GM21723 (cell line): ENCODE measurements around the gene RABEP1.
A peak's percentile ranks its signal among the peaks of the same experiment; 100 is the strongest.
"Not testable (repeated sequence)": the region's sequence is repeated elsewhere in the genome, so short reads cannot be mapped to it uniquely, and the experiment has no call there.

Source experiments
- ATAC-seq: cut with Tn5 transposase; IDR thresholded peaks from one replicate; pipeline ENCODE4 v1.9.1; 2021; ENCODE audit warnings: mild to moderate bottlenecking, moderate library complexity; ENCODE audit not compliant: unreplicated experiment

The RABEP1 gene, protein sequence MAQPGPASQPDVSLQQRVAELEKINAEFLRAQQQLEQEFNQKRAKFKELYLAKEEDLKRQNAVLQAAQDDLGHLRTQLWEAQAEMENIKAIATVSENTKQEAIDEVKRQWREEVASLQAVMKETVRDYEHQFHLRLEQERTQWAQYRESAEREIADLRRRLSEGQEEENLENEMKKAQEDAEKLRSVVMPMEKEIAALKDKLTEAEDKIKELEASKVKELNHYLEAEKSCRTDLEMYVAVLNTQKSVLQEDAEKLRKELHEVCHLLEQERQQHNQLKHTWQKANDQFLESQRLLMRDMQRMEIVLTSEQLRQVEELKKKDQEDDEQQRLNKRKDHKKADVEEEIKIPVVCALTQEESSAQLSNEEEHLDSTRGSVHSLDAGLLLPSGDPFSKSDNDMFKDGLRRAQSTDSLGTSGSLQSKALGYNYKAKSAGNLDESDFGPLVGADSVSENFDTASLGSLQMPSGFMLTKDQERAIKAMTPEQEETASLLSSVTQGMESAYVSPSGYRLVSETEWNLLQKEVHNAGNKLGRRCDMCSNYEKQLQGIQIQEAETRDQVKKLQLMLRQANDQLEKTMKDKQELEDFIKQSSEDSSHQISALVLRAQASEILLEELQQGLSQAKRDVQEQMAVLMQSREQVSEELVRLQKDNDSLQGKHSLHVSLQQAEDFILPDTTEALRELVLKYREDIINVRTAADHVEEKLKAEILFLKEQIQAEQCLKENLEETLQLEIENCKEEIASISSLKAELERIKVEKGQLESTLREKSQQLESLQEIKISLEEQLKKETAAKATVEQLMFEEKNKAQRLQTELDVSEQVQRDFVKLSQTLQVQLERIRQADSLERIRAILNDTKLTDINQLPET

DNA sequence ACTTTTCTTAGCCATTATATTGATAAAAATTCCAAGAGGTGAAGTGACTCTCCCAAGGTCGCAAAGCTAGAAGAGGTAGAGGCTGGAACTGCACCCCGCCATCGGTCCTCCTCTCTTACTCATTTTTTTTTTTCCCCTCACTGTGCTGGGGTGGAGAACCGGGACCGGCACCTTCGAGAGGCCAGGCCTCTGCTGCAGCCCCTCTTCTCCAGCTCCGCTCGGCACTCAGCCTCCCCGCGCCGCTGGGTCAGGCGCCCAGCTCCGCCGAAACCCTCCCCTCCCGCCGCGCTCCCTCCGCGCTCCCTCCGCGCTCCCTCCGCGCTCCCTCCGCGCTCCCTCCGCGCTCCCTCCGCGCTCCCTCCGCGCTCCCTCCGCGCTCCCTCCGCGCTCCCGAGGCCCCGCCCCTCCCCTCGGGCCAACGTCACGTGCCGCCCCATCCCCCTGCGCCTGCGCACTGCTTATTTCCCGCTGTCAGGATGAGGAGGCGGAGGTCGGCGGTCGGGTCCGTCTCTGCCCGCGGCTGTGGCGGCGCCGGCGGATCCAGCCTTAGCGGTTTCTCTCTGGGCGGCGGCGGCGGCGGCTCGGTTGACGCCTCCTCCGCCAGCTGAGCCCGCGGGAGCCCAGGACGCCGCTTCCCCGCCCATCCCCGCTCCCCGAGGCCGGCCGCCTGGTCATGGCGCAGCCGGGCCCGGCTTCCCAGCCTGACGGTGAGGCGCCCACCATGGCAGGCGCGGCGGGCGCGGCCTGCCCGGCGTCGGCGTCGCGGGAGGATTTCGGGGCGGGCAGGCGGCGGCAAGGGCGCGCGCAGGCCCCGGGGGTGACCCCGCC is at the start of gene RABEP1:
TSS of gene RABEP1 (plus strand) at position 471 of the 828 bp plus-strand sequence. CDS start at position 674, 203 bp downstream.
- ATAC-seq: peak; percentile 56

DNA sequence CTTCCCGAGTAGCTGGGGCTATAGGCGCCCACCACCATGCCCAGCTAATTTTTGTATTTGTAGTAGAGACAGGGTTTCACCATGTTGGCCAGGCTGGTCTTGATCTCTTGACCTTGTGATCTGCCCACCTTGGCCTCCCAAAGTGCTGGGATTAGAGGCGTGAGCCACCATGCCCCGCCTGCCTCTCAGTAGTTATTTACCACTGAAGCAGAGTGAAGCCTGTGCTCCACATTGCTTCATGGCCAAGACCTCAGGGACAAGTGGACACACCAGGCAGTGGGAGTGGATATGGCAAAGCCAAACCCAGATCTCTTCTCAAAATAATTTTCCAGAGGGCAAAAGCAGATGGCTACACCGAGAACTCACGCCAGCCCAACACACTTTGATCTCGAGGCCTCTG is 48.6 kb upstream of the RABEP1 start:
- ATAC-seq: not testable (repeated sequence)

DNA sequence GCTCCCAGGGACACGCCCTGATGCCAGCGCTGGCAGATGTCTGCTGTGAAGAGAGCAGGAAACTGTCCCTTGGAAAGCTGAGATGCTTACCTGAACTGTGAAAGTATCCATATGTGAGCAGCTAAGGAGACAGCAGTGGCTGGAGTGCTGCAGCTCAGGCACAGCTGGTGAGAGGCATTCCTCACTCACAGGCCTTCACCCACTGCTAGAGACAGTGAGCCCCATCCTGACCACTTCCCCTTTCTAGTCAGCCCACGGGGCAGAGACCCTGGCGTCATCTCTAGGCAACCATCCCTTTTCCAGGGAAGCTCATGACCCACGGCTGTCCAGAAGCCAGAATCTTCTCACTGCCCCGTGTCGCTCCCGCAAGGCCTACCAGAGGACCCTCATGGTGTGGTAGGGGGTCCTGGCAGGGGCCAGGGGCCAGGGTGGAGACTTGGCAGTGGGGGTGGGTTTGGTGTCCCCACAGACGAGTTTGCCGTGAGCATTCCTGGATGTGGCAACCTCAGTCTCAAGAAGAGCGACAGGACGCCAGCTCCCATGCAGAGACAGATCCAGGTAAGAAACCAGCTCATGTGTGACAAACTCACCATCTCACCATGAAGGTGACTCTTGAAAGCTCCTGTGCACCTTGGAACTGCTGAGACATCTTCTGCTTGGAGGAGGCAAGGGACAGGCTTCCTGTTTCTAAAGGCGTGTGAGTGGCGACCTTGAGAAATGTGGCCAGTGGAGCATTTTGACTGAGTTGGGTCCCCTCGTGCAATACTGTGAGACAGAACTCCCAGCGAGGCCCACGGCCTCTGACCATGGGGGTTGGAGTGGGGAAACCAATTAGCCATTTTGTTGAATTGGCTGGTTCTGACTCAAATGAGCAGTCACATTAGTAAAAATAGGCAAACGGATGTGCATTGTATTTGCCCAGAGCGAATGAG is 47.2 kb upstream of the RABEP1 start, which contains the start of gene SCIMP:
TSS of gene SCIMP (minus strand) at position 216 of the 932 bp plus-strand sequence. CDS start at position 111, 105 bp downstream.
- peak; percentile 62 for ATAC-seq

DNA sequence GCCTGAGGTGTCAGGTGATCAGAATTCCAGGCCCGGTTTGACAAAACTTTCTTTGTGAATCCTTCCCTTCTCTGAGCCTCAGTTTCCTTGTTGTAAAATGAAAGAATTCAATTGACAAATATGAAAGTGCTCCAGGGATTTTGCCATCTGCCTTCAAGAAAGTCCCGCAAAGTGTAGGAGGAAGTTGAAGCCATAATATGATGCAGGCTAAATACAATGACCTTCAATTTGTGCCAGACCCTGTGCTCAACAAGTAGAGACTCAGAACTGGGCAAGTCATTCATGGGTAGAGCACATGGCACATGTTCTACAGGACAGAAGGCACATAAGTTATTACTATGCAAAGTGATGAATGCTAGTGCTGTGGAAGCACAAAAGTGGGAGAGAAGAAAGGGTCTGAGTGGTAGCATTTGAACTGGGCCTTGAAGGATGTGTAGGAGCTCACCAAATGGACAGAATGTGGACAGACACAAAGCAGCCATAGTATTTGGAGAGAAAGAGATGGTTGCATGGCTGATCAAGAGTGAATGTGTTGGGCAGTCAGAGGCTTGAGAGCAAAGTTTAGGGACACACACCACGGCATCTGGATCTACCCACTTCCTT is 45.0 kb upstream of the RABEP1 start:
- no peak for ATAC-seq

DNA sequence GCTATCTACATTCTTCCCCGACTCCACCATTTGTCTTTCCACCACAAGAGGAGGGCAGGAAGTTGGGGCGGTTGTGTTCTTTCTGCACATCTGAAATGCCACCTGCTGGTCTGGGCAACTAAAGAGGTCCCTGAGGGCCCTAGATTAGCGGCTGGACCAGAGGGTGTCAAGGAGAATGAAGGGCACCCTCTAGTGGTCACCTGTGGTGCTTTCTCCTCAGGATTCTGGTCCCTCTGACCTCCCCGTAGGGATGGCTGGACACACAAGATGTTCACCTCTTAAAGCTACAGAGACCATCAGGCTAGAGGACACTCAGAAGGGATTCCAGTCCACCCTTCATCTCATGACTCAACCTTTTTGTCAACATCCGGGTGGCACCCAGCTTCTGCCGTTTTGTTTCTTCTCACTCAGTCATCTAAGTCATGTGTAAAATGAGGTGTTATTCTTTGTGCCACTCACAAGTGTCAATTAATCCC is 44.5 kb upstream of the RABEP1 start:
- no peak for ATAC-seq

DNA sequence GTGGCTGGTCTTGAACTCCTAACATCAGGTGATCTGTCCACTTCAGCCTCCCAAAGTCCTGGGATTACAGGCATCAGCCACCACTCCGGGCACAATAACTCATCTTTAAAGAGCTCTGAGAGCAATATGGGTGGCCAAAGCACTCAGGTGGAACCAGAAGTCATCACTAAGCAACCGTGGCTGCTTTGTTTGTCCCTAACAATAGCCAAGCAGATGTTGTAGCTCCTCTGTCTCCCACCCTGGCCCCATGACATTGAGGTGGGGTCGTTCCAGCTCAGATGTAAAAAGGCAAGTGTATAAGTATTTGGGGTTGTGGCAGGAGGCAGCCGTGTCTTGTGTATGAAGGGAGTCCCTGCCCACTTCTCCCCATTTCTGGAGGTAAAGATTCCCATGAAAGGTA is 43.8 kb upstream of the RABEP1 start:
- ATAC-seq: no peak

DNA sequence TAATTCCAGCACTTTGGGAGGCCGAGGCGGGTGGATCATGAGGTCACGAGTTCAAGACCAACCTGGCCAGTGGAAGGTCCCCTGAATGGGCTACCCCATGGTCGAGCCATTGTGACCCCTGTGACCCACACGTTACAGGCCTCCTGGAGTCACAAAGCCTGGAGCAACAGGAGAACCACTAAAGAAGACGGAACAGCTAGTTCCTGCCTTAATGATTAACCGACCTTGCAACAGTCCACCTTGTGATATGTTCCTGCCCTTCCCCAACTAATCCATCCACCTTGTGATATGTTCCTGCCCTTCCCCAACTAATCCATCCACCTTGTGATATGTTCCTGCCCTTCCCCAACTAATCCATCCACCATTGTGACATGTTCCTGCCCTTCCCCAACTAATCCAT is 42.3 kb upstream of the RABEP1 start:
- not testable (repeated sequence) for ATAC-seq

DNA sequence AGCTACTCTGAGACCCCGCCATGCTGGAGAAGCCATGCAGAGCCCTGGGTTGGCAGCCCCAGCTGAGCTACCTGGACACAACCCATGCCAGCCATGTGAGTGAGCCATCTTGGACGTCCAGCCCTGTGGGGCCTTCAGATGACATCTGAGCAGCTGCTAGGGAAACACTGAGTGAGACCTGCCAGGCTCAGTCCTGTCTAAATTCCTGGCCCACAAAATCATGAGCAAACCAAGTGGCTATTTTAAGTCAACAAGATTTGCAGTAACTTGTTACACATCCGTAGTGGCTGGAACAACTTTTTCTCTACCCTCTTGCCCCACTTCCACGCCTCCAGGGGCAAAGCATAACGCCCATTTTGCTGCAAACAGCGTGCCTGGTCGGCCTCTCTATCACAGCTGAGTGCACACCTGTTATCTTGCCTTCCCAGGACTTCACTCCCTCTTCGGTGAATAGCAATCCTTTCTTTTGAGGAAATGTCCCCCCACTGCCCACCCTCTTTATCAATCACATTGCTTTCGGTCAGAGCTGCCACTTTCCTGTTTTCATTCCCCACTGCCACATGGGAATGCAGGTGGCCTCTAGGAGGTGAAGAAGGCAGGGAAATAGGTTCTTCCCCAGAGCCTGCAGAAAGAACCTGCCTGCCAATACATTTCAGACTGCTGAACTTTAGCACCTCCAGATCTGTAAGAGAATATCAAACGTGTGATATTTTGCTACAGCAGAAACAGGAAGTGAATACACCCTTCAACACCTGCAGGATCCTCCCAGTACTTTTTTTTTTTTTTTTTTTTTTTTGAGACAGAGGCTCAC is 40.0 kb upstream of the RABEP1 start:
- peak; percentile 54 for ATAC-seq

DNA sequence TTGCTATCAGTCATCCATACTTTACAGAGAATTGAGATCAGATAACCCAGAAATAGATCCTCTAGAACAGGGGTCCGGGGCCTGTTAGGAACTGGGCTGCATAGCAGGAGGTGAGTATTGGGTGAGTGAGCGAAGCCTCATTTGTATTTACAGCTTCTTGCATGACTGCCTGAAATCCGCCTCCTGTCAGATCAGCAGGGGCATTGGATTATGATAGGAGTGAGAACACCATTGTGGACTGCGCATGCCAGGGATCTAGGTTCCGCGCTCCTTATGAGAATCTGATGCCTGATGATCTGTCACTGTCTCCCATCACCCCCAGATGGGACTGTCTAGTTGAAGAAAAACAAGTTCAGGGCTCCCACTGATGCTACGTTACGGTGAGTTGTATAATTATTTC is 34.5 kb upstream of the RABEP1 start:
- no peak for ATAC-seq

DNA sequence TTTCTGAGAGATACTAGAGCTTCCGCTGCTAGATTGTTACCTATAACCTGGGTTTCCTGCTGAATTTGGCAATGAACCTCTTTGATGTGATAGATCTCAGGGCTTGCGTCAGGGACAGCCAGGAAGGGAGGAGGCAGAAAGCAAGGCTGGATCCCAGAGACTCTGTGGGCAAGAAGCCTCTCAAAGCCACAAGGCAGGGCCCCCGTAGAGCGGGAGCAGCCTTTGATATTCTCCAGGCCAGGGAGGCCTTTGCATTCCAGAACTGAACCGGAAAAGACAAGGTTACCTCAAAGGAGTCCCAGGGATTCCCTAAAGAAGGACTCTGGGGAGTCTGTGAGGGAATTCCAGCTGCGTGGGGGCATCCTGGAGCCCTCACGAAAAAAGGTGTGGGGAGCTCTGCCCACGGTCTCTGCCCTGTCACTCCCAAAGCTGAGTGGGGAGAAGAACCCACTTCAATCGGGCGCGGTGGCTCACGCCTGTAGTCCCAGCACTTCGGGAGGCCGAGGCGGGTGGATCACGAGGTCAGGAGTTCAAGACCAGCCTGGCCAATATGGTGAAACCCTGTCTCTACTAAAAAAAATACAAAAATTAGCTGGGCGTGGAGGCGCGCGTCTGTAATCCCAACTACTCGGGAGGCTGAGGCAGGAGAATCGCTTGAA is 33.1 kb upstream of the RABEP1 start:
- ATAC-seq: no peak

DNA sequence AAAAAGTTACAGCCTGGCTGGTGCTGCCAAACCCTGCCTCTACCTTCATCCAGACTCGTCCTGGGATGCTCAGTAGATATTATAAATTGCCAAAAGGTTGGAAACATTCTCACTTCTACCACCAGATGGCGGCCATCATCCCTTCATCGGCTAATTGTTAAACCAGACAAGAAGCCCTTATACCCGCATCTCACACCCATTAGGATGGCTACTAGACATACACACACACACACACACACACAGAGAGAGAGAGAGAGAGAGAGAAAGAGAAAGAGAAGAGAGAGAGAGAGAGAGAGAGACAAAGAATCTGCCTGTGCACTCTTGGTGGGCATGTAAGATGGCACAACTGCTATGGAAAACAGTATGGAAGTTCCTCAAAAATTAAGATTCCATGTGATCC is 32.5 kb upstream of the RABEP1 start:
- no peak for ATAC-seq

DNA sequence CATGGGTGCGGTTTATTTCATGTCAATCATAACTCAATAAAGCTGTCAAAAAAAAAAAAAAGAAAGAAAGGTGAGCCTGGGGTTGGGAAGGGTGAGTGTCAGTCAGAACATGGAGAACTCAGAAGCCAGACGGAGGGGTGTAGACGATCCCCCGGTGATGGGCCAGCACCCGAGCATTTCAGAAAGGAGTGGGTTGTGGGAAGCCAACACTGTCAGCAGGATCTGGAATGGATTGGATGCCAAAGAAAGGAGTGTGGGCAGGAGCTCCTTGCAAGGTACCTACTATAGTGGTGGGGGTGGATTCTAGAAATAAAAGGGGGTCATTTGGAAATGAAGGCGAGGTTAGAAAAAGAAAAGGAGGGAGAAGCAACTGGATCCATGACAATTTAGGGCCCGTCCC is 27.7 kb upstream of the RABEP1 start:
- ATAC-seq: no peak

DNA sequence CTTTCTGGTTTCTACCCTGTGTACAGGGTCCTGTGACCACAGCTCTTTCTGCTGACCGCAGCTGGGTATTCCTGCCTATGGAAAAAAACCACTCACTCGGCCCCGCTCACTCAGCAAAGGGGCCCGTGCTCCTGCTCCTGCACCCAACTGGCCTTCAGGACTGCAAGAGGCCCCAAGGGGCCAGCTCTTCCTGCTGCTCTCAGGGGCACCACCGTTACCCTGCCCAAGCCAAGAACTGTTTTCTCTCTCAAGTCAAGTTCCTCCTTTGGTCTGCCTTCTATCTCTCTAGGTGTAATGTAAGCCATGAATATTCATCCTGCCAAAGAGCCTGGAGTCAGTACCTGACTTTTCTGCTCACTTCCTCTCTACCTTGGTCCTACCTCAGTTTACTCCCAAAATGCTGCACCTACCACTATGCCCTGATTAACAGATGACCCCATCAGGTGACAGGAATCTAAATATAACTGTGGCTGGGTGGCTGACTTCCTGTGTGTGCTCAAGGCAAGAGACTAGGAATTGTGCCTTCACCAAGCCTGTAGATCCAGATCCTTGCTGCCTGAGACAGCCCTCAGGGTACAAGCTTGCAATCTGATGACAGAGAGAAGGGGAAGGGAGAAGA is 27.1 kb upstream of the RABEP1 start:
- no peak for ATAC-seq

DNA sequence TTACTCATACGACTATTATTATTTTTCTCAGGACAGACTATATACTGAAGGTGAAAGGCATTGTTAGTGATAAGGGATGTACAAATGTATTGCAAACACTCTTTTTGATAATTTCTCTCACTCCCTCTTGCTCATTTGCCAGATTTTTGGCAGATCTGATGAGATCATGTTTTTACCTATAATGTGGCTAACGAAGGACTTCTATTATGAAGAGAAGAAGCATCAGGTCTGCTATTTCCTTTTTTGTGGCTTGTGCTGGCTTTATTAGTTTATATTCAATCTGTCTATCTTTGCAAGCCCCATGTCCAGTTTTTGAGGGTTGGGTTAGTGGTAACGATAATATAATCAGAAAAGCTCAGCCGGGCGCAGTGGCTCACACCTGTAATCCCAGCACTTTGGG is 25.0 kb upstream of the RABEP1 start:
- ATAC-seq: no peak

DNA sequence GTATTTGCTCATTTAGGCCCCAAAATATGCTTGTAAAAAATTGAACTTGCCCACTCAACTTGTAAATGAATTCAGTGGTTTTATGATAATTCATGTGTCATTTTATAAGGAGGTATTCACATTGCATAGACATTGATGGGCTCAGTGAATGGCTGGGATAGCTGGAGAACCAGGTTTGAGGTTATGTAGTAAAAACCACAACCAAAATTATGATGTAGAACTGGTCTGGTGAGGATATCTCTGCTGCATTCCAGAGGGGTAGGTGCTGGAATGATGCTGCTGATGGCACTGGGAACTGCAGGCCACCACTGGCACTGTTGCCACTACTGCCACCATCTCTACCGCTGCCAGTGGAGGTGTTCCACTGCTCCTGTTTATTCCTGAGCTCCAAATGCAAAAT is 21.5 kb upstream of the RABEP1 start:
- ATAC-seq: no peak

DNA sequence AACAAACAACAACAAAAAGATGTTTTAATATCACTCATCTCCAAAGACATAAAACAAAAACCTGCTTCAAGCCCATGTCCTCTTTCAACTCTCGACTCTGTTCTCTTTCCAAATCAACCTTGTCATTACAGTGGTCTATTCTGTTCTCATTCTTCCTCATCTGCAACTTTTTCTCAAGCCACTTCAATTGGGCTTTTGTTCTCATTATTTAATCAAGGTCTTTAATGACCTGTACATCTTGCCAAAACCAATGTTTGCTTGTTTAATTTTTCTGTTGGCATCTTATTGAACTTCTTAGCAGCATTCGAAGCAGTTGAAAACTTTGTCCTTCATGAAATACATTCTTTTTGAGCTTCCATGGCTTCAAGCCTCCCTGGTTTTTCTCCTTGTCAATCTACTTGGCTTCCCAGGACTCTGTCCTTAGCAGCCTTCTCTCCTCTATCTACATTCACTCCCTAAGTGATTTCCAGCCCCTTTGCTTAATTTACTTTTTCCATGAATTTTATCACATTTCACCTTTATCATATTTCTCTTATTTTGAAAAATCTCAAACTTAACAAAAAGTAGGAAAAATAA is 19.6 kb upstream of the RABEP1 start:
- no peak for ATAC-seq

DNA sequence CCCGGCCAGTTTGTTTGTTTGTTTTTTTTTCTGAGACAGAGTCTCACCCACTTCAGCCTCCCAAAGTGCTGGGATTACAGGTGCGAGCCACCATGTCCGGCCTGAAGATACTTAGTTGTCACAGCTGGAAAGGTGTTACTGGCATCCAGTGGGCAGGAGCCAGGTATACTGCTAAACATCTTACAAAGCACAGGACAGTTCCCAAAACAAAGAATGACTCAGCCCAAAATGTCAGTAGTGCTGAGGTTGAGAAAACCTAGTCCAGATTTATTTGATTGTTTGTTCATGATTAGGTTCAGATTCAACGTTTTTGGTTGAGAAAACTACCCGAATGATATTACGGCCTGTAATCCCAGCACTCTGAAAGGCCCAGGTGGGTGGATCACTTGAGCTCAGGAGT is 18.6 kb upstream of the RABEP1 start:
- no peak for ATAC-seq
